HG03442 (cell line): ENCODE results near the gene DDX43.
"Not testable (repeated sequence)": the region's sequence is repeated elsewhere in the genome, so short reads cannot be mapped to it uniquely, and the experiment has no call there.

Experiments used
- ATAC-seq: cut with Tn5 transposase; IDR thresholded peaks from one replicate; pipeline ENCODE4 v1.9.1; 2021; ENCODE audit warnings: mild to moderate bottlenecking, moderate library complexity; ENCODE audit not compliant: unreplicated experiment

The DDX43 gene

GRCh38 chr6:73388800-73389512, 5.7 kb upstream of the DDX43 start:
- peak; percentile 86 for ATAC-seq

GRCh38 chr6:73389854-73390253, 4.8 kb upstream of the DDX43 start:
- ATAC-seq: no peak

GRCh38 chr6:73391675-73392074, 3.0 kb upstream of the DDX43 start:
- no peak for ATAC-seq

- not testable (repeated sequence) for ATAC-seq
Measured at GRCh38 chr6:73392188-73392587, 2.4 kb upstream of the DDX43 start.

GRCh38 chr6:73393278-73393677, 1.4 kb upstream of the DDX43 start:
- no peak for ATAC-seq

GRCh38 chr6:73395875-73396274, 1.2 kb downstream of the DDX43 start:
- ATAC-seq: no peak

- ATAC-seq: no peak
Measured at GRCh38 chr6:73400656-73401055, 6.0 kb downstream of the DDX43 start.

GRCh38 chr6:73409395-73409794, 14.8 kb downstream of the DDX43 start:
- no peak for ATAC-seq

GRCh38 chr6:73413102-73413501, 18.5 kb downstream of the DDX43 start:
- no peak for ATAC-seq

GRCh38 chr6:73418081-73418741, 23.6 kb downstream of the DDX43 start:
- ATAC-seq: no peak

- no peak for ATAC-seq
Measured at GRCh38 chr6:73421534-73421933, 26.9 kb downstream of the DDX43 start.

GRCh38 chr6:73435236-73435635, 40.6 kb downstream of the DDX43 start:
- no peak for ATAC-seq

- ATAC-seq: no peak
Measured at GRCh38 chr6:73443555-73443954, 48.9 kb downstream of the DDX43 start.

- ATAC-seq: peak; percentile 54
Measured at GRCh38 chr6:73451223-73452106, 56.8 kb downstream of the DDX43 start.

GRCh38 chr6:73452107-73452461, 57.5 kb downstream of the DDX43 start, which contains the start of gene CGAS:
TSS of gene CGAS (minus strand) at chr6:73452297. CDS start at chr6:73452181, 116 bp downstream.
- ATAC-seq: peak; percentile 76

- no peak for ATAC-seq
Measured at GRCh38 chr6:73455865-73456629, 61.4 kb downstream of the DDX43 start.

GRCh38 chr6:73459474-73459873, 64.8 kb downstream of the DDX43 start:
- ATAC-seq: not testable (repeated sequence)

- no peak for ATAC-seq
Measured at GRCh38 chr6:73460056-73460455, 65.4 kb downstream of the DDX43 start.

GRCh38 chr6:73461537-73462350, 67.1 kb downstream of the DDX43 start, which contains the start of gene MTO1:
TSS of gene MTO1 (plus strand) at chr6:73461737. CDS start at chr6:73461855, 118 bp downstream.
- peak; percentile 94 for ATAC-seq
